GM18499 (cell line): Measurements from ENCODE around the gene GZMA.
"Not testable (repeated sequence)": the region's sequence is repeated elsewhere in the genome, so short reads cannot be mapped to it uniquely, and the experiment has no call there.

Source experiments
- ATAC-seq: cut with Tn5 transposase; IDR thresholded peaks from one replicate; pipeline ENCODE4 v1.9.1; 2021; ENCODE audit warnings: moderate number of reproducible peaks; ENCODE audit not compliant: insufficient read depth, unreplicated experiment

Gene GZMA

GRCh38 chr5:55105976-55106375 lies 3.5 kb downstream of the GZMA start:
- ATAC-seq = not testable (repeated sequence)

- no peak for ATAC-seq
Observed at GRCh38 chr5:55108661-55109060, 6.2 kb downstream of the GZMA start.

GRCh38 chr5:55110217-55110616 lies 7.8 kb downstream of the GZMA start:
- no peak for ATAC-seq

- ATAC-seq = no peak
Observed at GRCh38 chr5:55113327-55113726, 10.9 kb downstream of the GZMA start.

GRCh38 chr5:55114061-55114460 lies 11.6 kb downstream of the GZMA start:
- no peak for ATAC-seq

- ATAC-seq = no peak
Observed at GRCh38 chr5:55123365-55123764, 20.9 kb downstream of the GZMA start.

GRCh38 chr5:55134053-55134722 lies 31.7 kb downstream of the GZMA start:
- no peak for ATAC-seq

GRCh38 chr5:55136521-55136920 lies 34.1 kb downstream of the GZMA start:
- no peak for ATAC-seq

GRCh38 chr5:55140908-55141665 lies 38.6 kb downstream of the GZMA start:
- no peak for ATAC-seq

- no peak for ATAC-seq
Observed at GRCh38 chr5:55141945-55142690, 39.7 kb downstream of the GZMA start.

GRCh38 chr5:55143624-55144023 lies 41.2 kb downstream of the GZMA start:
- ATAC-seq = no peak

- no peak for ATAC-seq
Observed at GRCh38 chr5:55146080-55146479, 43.6 kb downstream of the GZMA start.

- no peak for ATAC-seq
Observed at GRCh38 chr5:55146543-55147151, 44.2 kb downstream of the GZMA start.

GRCh38 chr5:55149308-55149795 lies 46.9 kb downstream of the GZMA start:
- ATAC-seq = no peak

GRCh38 chr5:55151923-55152842 lies 49.7 kb downstream of the GZMA start:
- ATAC-seq = no peak

- ATAC-seq = no peak
Observed at GRCh38 chr5:55154873-55155272, 52.4 kb downstream of the GZMA start.
